A673 (cell line): ENCODE results near the gene RASSF3. TPM values are rescaled to one million over a fixed set of nuclear protein-coding genes. Genes with fewer than 3 reads are reported as not detected.

ENCODE experiments used
- BruUV-seq: library from RNA; stranded (reverse); fragments of 400-500 nt; replicated peaks from 2 replicates; lab custom pipeline; 2021; lab: Mats Ljungman, UMichigan
- CTCF ChIA-PET: fragments of 300-600 bp; sonication (Branson Sonifier 250); formaldehyde crosslinking; loops from one replicate; lab custom pipeline; 2022; ENCODE audit warnings: antibody characterized with exemption; lab: Charles Lee
- POLR2A ChIA-PET: fragments of 300-600 bp; sonication (Branson Sonifier 250); formaldehyde crosslinking; loops from one replicate; lab custom pipeline; 2022; ENCODE audit warnings: antibody characterized with exemption; ENCODE audit not compliant: low non-redundant PET; lab: Charles Lee
- DNase-seq: peaks from one replicate; pipeline ENCODE4 v3.0.0-alpha.2; 2015; ENCODE audit warnings: low spot score
- H3K27ac ChIP-seq: fragments of 200-600 bp; sonication (generic); 2 replicates; pipeline ENCODE4 v1.5.1; 2016; ENCODE audit warnings: mixed run types, low read depth, mild to moderate bottlenecking, mixed read lengths, antibody characterized with exemption, low read length; ENCODE audit not compliant: poor library complexity, severe bottlenecking
- H3K27me3 ChIP-seq: fragments of 200-600 bp; sonication (generic); replicated peaks from 2 replicates; pipeline ENCODE4 v1.6.1; 2017; ENCODE audit warnings: mixed run types, low read depth, mild to moderate bottlenecking, mixed read lengths, antibody characterized with exemption, low read length; ENCODE audit not compliant: insufficient read depth, poor library complexity
- H3K36me3 ChIP-seq: fragments of 200-600 bp; sonication (generic); 2 replicates; pipeline ENCODE4 v1.6.1; 2016; ENCODE audit warnings: mixed run types, mild to moderate bottlenecking, mixed read lengths, antibody characterized with exemption, low read length; ENCODE audit not compliant: insufficient read depth, poor library complexity, severe bottlenecking
- H3K4me1 ChIP-seq: fragments of 200-600 bp; sonication (generic); 2 replicates; pipeline ENCODE4 v1.6.1; 2017; ENCODE audit warnings: mixed run types, mild to moderate bottlenecking, mixed read lengths, antibody characterized with exemption, low read length; ENCODE audit not compliant: insufficient read depth, poor library complexity, severe bottlenecking
- H3K4me3 ChIP-seq: fragments of 200-600 bp; sonication (generic); 2 replicates; pipeline ENCODE4 v1.5.1; 2016; ENCODE audit warnings: low read depth, mixed run types, mild to moderate bottlenecking, mixed read lengths, low read length; ENCODE audit not compliant: poor library complexity, severe bottlenecking
- H3K9me3 ChIP-seq: fragments of 200-600 bp; sonication (generic); 2 replicates; pipeline ENCODE4 v1.6.1; 2016; ENCODE audit warnings: mixed run types, low read depth, mild to moderate bottlenecking, mixed read lengths, antibody characterized with exemption, low read length; ENCODE audit not compliant: poor library complexity, severe bottlenecking
- EZH2 ChIP-seq: fragments of 200-600 bp; sonication (generic); IDR thresholded peaks from 2 replicates; pipeline ENCODE4 v1.6.1; 2017; ENCODE audit warnings: borderline replicate concordance, low read depth, mild to moderate bottlenecking, mixed read lengths, antibody characterized with exemption, low read length; ENCODE audit not compliant: poor library complexity, severe bottlenecking
- intact Hi-C: fragments of 100-400 bp; cut with micrococcal nuclease; formaldehyde crosslinking; loops from one replicate; pipeline ENCODE4 v1.10.0; 2022; ENCODE audit not compliant: unreplicated experiment
- total RNA-seq: library from RNA; stranded (reverse); gene quantifications from 2 replicates; pipeline ENCODE4 v1.2.3, GENCODE V29; 2021
- TF ChIP-seq, protein P1 (sequence below): fragments of 300-800, 200-600 bp; sonication (generic); conservative IDR thresholded peaks from 2 replicates; pipeline ENCODE4 v1.5.1; 2017; ENCODE audit warnings: low read depth, mild to moderate bottlenecking, antibody characterized with exemption, low read length, moderate library complexity, mixed read lengths

The RASSF3 gene
- total RNA-seq, 1 experiment from 2014 or later: 38.2 TPM

DNA sequence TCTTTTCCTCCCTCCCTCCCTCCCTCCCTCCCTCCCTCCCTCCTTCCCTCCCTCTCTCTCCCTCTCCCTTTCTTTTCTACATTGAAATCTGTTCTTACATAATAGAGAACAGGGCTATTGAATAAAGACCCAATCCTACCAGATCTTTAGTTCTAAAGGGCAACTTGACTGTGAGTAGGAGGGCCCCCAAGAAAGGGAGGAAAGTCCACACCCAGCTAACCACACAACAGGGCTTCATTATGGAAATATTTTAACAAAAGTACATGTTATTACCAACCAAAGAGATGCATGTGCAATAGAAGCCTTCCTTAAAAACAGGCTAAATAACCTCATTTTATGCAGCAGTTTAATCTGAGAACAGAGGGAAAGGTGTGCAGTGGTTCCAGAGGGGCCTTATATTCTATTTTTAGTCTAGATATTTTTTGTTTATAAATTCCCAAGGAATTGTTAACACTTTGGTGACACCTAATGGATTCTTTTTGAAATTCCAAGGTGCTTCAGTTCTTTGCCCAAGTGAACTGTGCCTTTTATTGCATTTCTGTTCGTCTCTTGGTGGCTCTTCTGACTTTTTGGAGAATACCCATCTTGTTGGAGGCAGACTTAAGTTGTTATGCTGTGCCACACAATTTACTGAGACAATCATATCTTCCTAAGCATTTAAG, 85.9 kb downstream of the RASSF3 start:
- Histone ChIP-seq H3K4me3 (no peak overlapping the region), H3K4me1 (peaks cover 13% of the 10 kb centered on the region), H3K9me3 (no peaks in the 10 kb centered on the region), H3K27me3 (no peaks in the 10 kb centered on the region), H3K27ac (no peak overlapping the region), H3K36me3 (peaks cover 10% of the 10 kb centered on the region)
- TF ChIP-seq EZH2: no peak
- TF ChIP-seq, protein P1, sequence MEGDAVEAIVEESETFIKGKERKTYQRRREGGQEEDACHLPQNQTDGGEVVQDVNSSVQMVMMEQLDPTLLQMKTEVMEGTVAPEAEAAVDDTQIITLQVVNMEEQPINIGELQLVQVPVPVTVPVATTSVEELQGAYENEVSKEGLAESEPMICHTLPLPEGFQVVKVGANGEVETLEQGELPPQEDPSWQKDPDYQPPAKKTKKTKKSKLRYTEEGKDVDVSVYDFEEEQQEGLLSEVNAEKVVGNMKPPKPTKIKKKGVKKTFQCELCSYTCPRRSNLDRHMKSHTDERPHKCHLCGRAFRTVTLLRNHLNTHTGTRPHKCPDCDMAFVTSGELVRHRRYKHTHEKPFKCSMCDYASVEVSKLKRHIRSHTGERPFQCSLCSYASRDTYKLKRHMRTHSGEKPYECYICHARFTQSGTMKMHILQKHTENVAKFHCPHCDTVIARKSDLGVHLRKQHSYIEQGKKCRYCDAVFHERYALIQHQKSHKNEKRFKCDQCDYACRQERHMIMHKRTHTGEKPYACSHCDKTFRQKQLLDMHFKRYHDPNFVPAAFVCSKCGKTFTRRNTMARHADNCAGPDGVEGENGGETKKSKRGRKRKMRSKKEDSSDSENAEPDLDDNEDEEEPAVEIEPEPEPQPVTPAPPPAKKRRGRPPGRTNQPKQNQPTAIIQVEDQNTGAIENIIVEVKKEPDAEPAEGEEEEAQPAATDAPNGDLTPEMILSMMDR: peak; percentile 54
- intact Hi-C loops: loop anchor here (5.0 to 10.0 kb wide), 4 partner anchors 89 to 871 kb away; partner anchors contain the start of gene TBK1
- peak; percentile 53 for DNase-seq
- POLR2A ChIA-PET: no interaction called here
- no TSS peak for BruUV-seq
- CTCF ChIA-PET: interaction anchor here (2.4 kb wide), 1 partner anchor 147 kb away, joined by 14 read pairs; no protein-coding TSS in a partner anchor

DNA sequence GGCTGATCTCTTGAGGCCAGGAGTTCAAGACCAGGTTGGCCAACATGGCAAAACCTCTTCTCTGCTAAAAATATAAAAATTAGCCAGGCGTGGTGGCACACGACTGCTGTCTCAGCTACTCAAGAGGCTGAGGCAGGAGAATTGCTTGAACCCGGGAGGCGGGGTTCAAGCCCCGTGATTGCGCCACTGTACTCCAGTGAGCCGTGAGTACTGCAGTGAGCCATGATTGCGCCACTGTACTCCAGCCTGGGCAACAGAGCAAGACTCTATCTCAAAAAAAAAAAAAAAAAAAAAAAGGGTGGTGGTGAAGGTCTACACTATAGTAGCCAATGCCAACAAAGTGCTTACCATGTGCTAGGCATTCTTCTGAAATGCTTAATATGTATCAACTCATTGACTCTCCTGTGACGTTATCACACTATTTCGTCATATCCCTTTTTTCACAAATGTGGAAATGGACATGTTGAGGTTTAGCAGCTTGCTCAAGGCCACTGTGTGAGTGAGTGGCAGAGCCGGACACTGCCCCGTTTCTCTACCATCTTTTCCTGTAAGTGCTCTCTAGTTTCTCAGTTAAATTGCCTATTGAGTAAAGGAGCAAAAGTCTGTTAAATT, 89.3 kb downstream of the RASSF3 start:
- Histone ChIP-seq H3K36me3 (peaks cover 5% of the 10 kb centered on the region), H3K4me3 (no peak overlapping the region), H3K27me3 (no peaks in the 10 kb centered on the region), H3K9me3 (no peaks in the 10 kb centered on the region), H3K4me1 (no peaks in the 10 kb centered on the region), H3K27ac (no peak overlapping the region)
- intact Hi-C loops: loop anchor here (5.0 to 10.0 kb wide), 4 partner anchors 92 to 875 kb away; partner anchors contain the start of gene TBK1
- TF ChIP-seq EZH2: no peak
- TF ChIP-seq, protein P1: no peak
- ChIA-PET POLR2A (no interaction called here), CTCF (interaction anchor here (0.7 kb wide), 1 partner anchor 19 kb away, joined by 5 read pairs; no protein-coding TSS in a partner anchor)
- DNase-seq: no peak
- BruUV-seq: no TSS peak

DNA sequence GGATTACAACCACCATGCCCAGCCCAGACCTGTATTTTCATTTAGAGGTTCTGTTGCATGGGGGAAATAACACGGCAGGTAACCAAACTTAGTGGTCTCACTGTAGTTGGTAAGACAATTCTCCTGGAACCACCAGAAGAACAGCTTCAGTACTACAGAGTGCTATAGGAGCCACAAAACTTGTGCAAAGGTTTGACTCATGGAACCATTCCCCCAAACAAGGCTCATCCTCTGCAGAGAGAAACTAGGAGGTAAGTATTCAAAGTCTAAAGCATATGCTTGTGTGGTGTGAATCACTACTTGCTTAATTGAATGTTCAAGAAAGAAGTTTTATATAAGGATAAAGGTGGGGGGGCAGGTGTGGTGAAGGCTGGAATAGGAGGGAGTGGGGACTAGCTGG, 90.2 kb downstream of the RASSF3 start:
- POLR2A ChIA-PET: no interaction called here
- no peak overlapping the region for H3K27ac ChIP-seq
- no peak for DNase-seq
- H3K9me3 ChIP-seq: no peaks in the 10 kb centered on the region
- H3K36me3 ChIP-seq: no peaks in the 10 kb centered on the region
- no TSS peak for BruUV-seq
- no peak for TF ChIP-seq EZH2
- TF ChIP-seq, protein P1: no peak
- intact Hi-C loops: no loop called here
- CTCF ChIA-PET: interaction anchor here (0.7 kb wide), 1 partner anchor 153 kb away, joined by 3 read pairs; no protein-coding TSS in a partner anchor
- H3K4me3 ChIP-seq: no peak overlapping the region
- no peaks in the 10 kb centered on the region for H3K4me1 ChIP-seq
- H3K27me3 ChIP-seq: no peaks in the 10 kb centered on the region
